Endothelial cell (in vitro differentiated cells): ENCODE results near the gene PLAA. TPM values are rescaled to one million over a fixed set of nuclear protein-coding genes. Genes with fewer than 3 reads are reported as not detected.

Source experiments
- DNase-seq: peaks from one replicate; pipeline ENCODE4 v3.0.0; 2021; ENCODE audit warnings: low spot score
- H3K27ac Mint-ChIP-seq: one replicate; pipeline ENCODE4 v1.8.0; 2021; ENCODE audit warnings: mixed read lengths, inconsistent platforms; ENCODE audit not compliant: unreplicated experiment
- H3K27me3 Mint-ChIP-seq: one replicate; pipeline ENCODE4 v1.8.0; 2021; ENCODE audit warnings: mild to moderate bottlenecking, moderate library complexity, mixed read lengths, inconsistent platforms; ENCODE audit not compliant: unreplicated experiment
- H3K36me3 Mint-ChIP-seq: one replicate; pipeline ENCODE4 v1.8.0; 2021; ENCODE audit warnings: mild to moderate bottlenecking, low read depth, mixed read lengths, inconsistent platforms; ENCODE audit not compliant: unreplicated experiment
- H3K4me1 Mint-ChIP-seq: one replicate; pipeline ENCODE4 v1.8.0; 2021; ENCODE audit warnings: mild to moderate bottlenecking, mixed read lengths, inconsistent platforms; ENCODE audit not compliant: unreplicated experiment
- H3K4me3 Mint-ChIP-seq: one replicate; pipeline ENCODE4 v1.8.0; 2021; ENCODE audit warnings: mild to moderate bottlenecking, mixed read lengths, inconsistent platforms; ENCODE audit not compliant: unreplicated experiment
- H3K9me3 Mint-ChIP-seq: one replicate; pipeline ENCODE4 v1.8.0; 2021; ENCODE audit warnings: mixed read lengths, inconsistent platforms; ENCODE audit not compliant: unreplicated experiment
- total RNA-seq: library from RNA; stranded (reverse); fragmentation: NEBNext Ultra II Directional; extraction: Animal tissue kit (Norgen Biotek cat#: 25700); gene quantifications from one replicate; pipeline ENCODE4 v1.2.1, GENCODE V29; 2021; ENCODE audit not compliant: unreplicated experiment
- TF ChIP-seq, protein P1 (sequence below): fragments of 200-600 bp; sonication (generic); IDR thresholded peaks from one replicate; pipeline ENCODE4 v1.5.0; 2021; ENCODE audit warnings: antibody characterized with exemption; ENCODE audit not compliant: unreplicated experiment

The PLAA gene
- total RNA-seq, 1 donor from 2014 or later = 46.2 TPM

GRCh38 chr9:26974927-26975326 is 27.9 kb upstream of the PLAA start:
- Mint-ChIP-seq H3K27me3 (peaks cover 2% of the 10 kb centered on the region), H3K4me1 (peaks cover 2% of the 10 kb centered on the region), H3K36me3 (peaks cover 3% of the 10 kb centered on the region), H3K27ac (no peak overlapping the region), H3K4me3 (no peak overlapping the region), H3K9me3 (peaks cover 4% of the 10 kb centered on the region)
- TF ChIP-seq, protein P1, sequence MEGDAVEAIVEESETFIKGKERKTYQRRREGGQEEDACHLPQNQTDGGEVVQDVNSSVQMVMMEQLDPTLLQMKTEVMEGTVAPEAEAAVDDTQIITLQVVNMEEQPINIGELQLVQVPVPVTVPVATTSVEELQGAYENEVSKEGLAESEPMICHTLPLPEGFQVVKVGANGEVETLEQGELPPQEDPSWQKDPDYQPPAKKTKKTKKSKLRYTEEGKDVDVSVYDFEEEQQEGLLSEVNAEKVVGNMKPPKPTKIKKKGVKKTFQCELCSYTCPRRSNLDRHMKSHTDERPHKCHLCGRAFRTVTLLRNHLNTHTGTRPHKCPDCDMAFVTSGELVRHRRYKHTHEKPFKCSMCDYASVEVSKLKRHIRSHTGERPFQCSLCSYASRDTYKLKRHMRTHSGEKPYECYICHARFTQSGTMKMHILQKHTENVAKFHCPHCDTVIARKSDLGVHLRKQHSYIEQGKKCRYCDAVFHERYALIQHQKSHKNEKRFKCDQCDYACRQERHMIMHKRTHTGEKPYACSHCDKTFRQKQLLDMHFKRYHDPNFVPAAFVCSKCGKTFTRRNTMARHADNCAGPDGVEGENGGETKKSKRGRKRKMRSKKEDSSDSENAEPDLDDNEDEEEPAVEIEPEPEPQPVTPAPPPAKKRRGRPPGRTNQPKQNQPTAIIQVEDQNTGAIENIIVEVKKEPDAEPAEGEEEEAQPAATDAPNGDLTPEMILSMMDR = no peak
- no peak for DNase-seq

GRCh38 chr9:26973989-26974388 is 26.9 kb upstream of the PLAA start:
- Mint-ChIP-seq H3K4me3 (no peak overlapping the region), H3K9me3 (peaks cover 4% of the 10 kb centered on the region), H3K27ac (no peak overlapping the region), H3K36me3 (peaks cover 3% of the 10 kb centered on the region), H3K27me3 (peaks cover 2% of the 10 kb centered on the region), H3K4me1 (peaks cover 2% of the 10 kb centered on the region)
- DNase-seq = no peak
- TF ChIP-seq, protein P1 = no peak

- Mint-ChIP-seq H3K9me3 (peaks cover 4% of the 10 kb centered on the region), H3K4me3 (no peak overlapping the region), H3K4me1 (peaks cover 2% of the 10 kb centered on the region), H3K27me3 (peaks cover 2% of the 10 kb centered on the region), H3K27ac (no peak overlapping the region), H3K36me3 (peaks cover 3% of the 10 kb centered on the region)
- TF ChIP-seq, protein P1 = no peak
- DNase-seq = no peak
Measured at GRCh38 chr9:26971721-26972120, 24.7 kb upstream of the PLAA start.

- Mint-ChIP-seq H3K36me3 (no peaks in the 10 kb centered on the region), H3K27ac (peak overlapping the region; percentile 97), H3K9me3 (no peaks in the 10 kb centered on the region), H3K27me3 (peaks cover 4% of the 10 kb centered on the region), H3K4me1 (peaks cover 14% of the 10 kb centered on the region), H3K4me3 (peak overlapping the region; percentile 95)
- DNase-seq = no peak
- TF ChIP-seq, protein P1 = no peak
Measured at GRCh38 chr9:26956860-26957233, 9.8 kb upstream of the PLAA start.

DNA sequence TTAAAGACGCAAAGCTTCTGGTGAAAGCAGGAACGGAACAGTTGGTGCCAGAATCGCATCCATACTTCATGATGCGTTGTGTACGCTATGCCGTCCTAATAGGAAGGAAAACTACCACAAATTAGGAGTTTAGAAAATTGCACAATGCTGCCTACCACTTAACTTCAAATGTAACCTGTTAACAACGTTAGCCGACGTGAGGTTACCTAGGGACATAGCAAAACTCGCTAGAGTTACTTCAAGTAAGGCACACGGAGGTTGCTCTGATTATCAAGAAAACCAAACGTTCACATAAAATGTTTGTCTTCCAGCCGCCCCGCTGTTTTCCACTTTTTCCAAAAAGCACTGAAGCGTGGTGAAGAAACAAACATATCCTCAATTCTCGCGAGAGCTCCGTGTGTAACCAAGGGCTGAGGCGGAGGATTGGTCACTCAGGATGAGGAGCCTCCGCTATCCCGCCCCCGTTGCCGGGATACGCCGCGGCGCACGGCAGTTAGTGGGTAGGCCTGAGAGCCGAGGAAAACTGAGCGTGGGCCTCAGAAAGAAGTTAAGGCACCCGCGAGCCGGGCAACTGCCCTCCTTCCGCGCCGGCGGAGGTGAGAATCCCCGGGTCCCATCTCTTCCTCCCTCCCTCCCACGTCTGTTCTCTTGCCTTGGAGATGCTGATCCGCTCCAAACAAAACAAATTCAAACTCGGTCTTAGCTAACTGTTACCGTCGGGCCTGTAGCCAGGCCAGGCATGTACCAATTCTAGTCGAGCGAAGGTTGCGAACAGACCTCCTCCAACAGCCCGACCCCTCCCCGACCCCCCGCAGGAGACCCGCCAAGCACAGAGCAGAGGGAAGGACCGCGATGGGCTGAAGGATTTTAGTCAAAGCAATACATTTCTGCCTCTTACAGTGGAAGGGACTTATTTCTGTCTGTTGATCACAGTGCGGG is 9.1 kb upstream of the PLAA start, which contains the start of gene IFT74:
Gene IFT74, plus strand, starts transcription at position 492 of the 939 bp plus-strand sequence. CDS start 5,556 bp downstream, outside the sequence.
- H3K27me3 Mint-ChIP-seq = peaks cover 4% of the 10 kb centered on the region
- H3K9me3 Mint-ChIP-seq = no peaks in the 10 kb centered on the region
- peak; percentile 92 for DNase-seq
- H3K36me3 Mint-ChIP-seq = no peaks in the 10 kb centered on the region
- H3K27ac Mint-ChIP-seq = peak within 1 kb of the TSS; percentile 97
- H3K4me1 Mint-ChIP-seq = peaks cover 14% of the 10 kb centered on the region
- TF ChIP-seq, protein P1 = no peak
- H3K4me3 Mint-ChIP-seq = peak within 1 kb of the TSS; percentile 95
